ENCODE measurements around the gene PRR36. TPM values are rescaled to one million over a fixed set of nuclear protein-coding genes. Genes with fewer than 3 reads are reported as not detected.

The PRR36 gene
- total RNA-seq, 1 experiment from 2014 or later, result 0.26 TPM

DNA sequence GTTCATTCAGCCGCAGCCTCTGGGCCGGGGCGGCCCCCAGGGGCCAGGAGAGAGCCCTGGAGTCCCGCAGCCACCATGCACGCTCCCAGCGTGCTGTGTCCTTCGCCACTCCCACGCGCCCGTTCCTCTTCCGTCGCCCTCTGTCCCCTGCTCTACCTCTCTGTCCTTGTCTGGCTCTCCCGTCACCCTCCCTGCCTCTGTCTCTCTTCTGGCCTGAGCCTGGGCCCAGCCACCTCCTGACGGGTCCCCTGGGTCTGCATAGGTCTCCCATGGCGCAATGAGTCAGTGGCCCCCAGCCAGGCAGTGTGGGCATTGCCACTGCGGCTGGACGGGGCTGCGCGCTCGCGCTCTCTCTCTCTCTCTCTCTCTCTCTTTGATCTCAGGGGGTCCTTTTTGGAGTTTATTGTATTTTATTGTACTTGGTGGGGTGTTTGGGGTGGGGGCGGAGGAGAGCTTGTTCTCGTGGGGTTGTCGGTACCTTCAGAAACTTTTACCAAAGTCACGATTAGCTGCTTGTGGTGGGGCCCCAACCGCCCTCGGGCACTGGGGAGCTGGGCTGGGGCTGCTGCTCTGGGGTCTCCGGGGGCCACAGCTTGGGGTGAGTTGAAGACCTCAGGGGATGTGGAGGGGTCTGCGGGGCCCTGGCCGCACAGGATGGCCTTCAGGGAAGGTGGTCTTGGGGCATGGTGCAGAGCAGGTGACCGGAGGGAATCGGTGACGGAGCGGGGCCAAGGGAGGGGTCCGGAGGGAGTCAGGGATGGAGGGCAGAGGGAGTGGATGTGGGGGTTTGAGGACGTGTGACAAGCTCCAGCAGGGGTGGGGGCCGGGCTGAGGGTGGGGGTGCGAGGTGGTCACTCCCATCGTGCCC, 38.7 kb upstream of the PRR36 start:
- no peak for DNase-seq (ENCODE audit: unreplicated experiment)
- no peak overlapping the region for H3K4me3 Mint-ChIP-seq (ENCODE audit: unreplicated experiment)
- H3K36me3 Mint-ChIP-seq (ENCODE audit: insufficient read depth, unreplicated experiment), result peaks cover 34% of the 10 kb centered on the region
- BruUV-seq (replicated peaks), result no TSS peak
- intact Hi-C loops (cut with micrococcal nuclease), result no loop called here
- no peaks in the 10 kb centered on the region for H3K4me1 Mint-ChIP-seq (ENCODE audit: insufficient read depth, unreplicated experiment)
- no peaks in the 10 kb centered on the region for H3K9me3 Mint-ChIP-seq (ENCODE audit: unreplicated experiment)
- no peaks in the 10 kb centered on the region for H3K27me3 Mint-ChIP-seq (ENCODE audit: insufficient read depth, unreplicated experiment)
- ChIA-PET POLR2A (interaction anchor here (0.6 kb wide), 1 partner anchor 25 kb away, joined by 4 read pairs; no protein-coding TSS in a partner anchor), CTCF (interaction anchor here (0.7 kb wide), 1 partner anchor 128 kb away, joined by 3 read pairs; no protein-coding TSS in a partner anchor)
- TF ChIP-seq CTCF (IDR thresholded peaks at IDR 0.05; ENCODE audit: unreplicated experiment), result no peak
- no peak overlapping the region for H3K27ac Mint-ChIP-seq (ENCODE audit: low read depth, unreplicated experiment)

- no peaks in the 10 kb centered on the region for H3K27me3 Mint-ChIP-seq (ENCODE audit: insufficient read depth, unreplicated experiment)
- no TSS peak for BruUV-seq (replicated peaks)
- no peak for TF ChIP-seq CTCF (IDR thresholded peaks at IDR 0.05; ENCODE audit: unreplicated experiment)
- peaks cover 34% of the 10 kb centered on the region for H3K36me3 Mint-ChIP-seq (ENCODE audit: insufficient read depth, unreplicated experiment)
- H3K4me3 Mint-ChIP-seq (ENCODE audit: unreplicated experiment), result no peak overlapping the region
- no peak overlapping the region for H3K27ac Mint-ChIP-seq (ENCODE audit: low read depth, unreplicated experiment)
- H3K9me3 Mint-ChIP-seq (ENCODE audit: unreplicated experiment), result no peaks in the 10 kb centered on the region
- POLR2A ChIA-PET, result interaction anchor here (0.6 to 1.0 kb wide), 2 partner anchors 9 to 1518 kb away, joined by 4 to 6 read pairs; partner anchors contain the start of gene MAP2K7
- intact Hi-C loops (cut with micrococcal nuclease), result no loop called here
- DNase-seq (ENCODE audit: unreplicated experiment), result no peak
- peaks cover 4% of the 10 kb centered on the region for H3K4me1 Mint-ChIP-seq (ENCODE audit: insufficient read depth, unreplicated experiment)
- CTCF ChIA-PET, result interaction anchor here (0.7 kb wide), 1 partner anchor 127 kb away, joined by 3 read pairs; no protein-coding TSS in a partner anchor
Observed at GRCh38 chr19:7912144-7912696, 38.0 kb upstream of the PRR36 start.

DNA sequence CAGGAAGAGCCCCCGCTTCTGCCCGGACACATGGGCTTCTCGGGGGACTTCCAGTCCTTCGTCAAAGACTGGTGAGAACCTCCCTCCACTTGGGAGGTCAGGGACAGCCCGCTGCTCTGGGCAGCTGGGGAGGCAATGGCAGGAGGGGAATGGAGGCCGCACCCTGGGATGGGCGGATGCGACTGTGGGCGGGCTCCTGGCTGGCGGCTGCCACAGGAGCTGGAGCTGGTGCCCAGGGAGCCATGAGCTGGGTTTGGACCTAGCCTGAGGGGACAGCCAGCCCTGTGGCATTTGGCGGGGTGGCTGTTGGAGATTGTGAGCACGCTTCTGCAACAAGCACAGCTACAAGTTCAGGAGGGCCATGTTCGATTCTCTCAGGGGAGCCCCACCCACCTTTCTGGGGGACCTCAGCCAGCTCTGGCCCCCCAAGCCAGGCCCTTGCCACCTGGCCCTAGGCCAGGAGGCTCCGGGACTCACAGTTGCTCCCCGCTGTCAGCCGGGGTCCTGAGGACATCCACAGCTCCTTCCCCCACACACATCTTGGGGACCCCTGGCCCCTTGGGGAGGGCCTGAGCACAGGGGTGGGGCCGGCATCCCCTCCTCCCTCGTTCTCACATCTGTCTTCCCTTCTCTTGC, 37.4 kb upstream of the PRR36 start:
- POLR2A ChIA-PET, result interaction anchor here (0.6 to 1.0 kb wide), 2 partner anchors 8 to 1518 kb away, joined by 4 to 6 read pairs; partner anchors contain the start of gene MAP2K7
- Mint-ChIP-seq H3K4me3 (ENCODE audit: unreplicated experiment) (no peak overlapping the region), H3K9me3 (ENCODE audit: unreplicated experiment) (no peaks in the 10 kb centered on the region), H3K27me3 (ENCODE audit: insufficient read depth, unreplicated experiment) (no peaks in the 10 kb centered on the region), H3K4me1 (ENCODE audit: insufficient read depth, unreplicated experiment) (peaks cover 6% of the 10 kb centered on the region), H3K27ac (ENCODE audit: low read depth, unreplicated experiment) (no peak overlapping the region), H3K36me3 (ENCODE audit: insufficient read depth, unreplicated experiment) (peaks cover 34% of the 10 kb centered on the region)
- intact Hi-C loops (cut with micrococcal nuclease), result no loop called here
- TF ChIP-seq CTCF (IDR thresholded peaks at IDR 0.05; ENCODE audit: unreplicated experiment), result no peak
- CTCF ChIA-PET, result no interaction called here
- BruUV-seq (replicated peaks), result no TSS peak
- no peak for DNase-seq (ENCODE audit: unreplicated experiment)
